GM19351 (cell line): ENCODE results near the gene MPLKIP.
"Not testable (repeated sequence)": the region's sequence is repeated elsewhere in the genome, so short reads cannot be mapped to it uniquely, and the experiment has no call there.

Experiments
- ATAC-seq: cut with Tn5 transposase; IDR thresholded peaks from one replicate; pipeline ENCODE4 v1.9.1; 2021; ENCODE audit warnings: mild to moderate bottlenecking, moderate library complexity; ENCODE audit not compliant: unreplicated experiment

The MPLKIP gene

DNA sequence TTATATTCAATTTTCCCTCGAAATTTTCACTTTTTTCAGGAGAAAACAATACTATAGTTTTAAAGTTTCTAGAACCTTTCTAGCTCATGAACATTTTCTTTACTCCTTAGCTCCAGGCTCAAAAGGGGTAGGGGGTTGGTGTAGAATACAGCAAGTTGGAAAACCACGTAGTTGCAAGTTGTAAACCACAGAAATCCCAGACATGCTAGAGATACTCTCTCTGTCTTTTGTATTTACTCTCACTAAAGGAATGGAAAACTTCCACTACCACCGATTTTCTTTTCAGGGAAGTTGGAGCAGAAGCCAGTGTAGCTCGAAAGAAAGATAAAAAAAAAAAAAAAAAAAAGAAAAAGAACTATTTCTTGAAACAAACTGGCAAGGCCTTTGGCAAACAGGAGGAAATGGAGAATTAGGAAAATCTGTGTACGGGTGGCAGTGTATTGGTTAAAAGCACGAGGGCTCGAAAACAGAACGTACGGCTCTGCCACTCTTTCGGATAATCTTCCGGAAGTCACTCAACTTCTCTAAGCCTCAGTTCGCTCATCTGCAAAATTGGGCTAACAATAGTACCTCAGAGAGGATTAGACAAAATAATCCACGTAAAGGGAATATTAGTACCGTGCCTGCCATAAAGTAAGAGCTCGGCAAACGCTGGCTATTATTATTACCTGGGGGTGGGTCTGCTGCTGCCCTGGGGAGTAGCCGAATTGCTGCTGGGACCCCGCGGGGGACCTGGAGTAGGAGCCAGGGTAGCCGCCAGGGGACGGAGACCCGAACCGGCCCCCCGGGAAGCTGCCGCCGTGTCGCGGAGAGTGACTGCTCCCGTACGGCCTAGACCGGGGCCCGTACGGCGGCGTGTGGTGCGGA, 628 bp downstream of the MPLKIP start:
- peak; percentile 49 for ATAC-seq

DNA sequence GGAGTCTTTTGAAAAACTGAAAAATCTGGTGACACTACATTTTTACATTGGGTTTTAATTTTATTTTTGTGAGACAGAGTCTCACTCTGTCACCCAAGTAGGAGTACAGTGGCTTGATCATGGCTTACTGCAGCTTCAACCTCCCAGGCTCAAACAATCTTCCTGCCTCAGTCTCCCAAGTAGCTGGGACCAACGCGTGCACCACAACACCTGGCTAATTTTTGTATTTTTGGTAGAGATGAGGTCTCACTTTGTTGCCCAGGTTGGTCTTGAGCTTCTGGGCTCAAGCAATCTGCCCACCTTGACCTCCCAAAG, 11.5 kb downstream of the MPLKIP start:
- no peak for ATAC-seq

DNA sequence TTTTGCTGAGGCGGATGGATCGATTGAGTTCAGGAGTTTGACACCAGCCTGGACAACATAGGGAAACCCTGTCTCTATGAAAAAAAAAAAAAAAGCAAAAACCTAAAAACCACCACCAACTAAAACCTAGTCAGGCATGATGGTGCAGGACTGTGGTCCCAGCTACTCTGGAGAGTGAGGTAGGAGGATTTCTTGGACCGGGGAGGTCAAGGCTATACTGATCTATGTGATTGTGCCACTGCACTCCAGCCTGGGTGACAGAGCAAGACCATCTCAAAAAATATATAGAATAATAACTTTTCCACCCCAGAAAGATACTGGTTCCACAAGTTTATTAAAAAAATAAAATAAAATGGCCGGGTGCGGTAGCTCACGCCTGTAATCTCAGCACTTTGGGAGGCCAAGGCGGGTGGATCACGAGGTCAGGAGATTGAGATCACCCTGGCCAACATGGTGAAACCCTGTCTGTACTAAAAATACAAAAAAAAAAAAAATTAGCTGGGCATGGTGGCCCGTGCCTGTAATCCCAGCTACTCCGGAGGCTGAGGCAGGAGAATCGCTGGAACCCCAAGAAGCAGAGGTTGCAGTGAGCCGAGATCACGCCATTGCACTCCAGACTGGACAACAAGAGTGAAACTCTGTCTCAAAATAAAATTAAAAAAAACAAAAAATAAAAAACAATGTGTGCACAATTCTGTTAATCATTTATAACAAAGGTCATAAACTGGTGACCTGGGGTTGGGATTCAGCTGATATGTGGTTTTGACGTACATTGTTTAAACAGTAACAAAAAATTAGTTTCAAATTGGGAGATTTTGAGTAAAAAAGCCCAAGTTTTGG, 12.1 kb downstream of the MPLKIP start:
- ATAC-seq, result not testable (repeated sequence)

DNA sequence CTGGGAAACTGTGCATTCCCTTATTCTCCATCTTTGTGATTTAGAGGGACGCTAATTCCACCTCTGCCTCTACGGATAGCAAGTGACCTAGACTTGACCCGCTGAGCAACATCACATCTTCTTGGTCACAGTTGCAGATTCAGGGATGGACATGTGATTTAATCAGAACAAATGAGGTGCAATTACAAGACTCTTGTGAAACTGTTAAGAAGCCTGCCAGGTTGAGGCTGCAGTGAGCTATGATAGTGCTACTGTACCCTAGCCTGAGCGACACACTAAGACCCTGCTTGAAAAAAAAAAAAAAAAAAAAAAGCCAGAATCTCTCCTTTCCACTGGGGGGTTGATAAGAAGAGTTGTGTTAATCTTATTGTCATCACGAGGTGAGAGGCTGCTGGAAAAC, 14.4 kb downstream of the MPLKIP start:
- no peak for ATAC-seq

DNA sequence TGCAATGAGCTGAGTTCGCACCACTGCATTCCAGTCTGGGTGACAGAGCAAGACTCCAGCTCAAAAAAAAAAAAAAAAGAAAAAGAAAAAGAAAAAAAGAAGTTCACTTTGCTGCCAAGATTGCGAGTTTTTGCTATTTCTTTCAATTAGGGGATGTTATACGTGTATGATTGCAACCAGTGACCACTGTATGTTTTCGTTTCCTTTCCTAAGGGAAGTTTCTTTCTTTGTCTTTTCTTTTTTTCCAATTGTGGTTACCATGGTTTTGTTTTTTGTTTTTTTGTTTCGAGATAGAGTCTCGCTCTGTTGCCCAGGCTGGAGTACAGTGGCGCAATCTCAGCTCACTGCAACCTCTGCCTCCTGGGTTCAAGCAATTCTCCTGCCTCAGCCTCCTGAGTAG, 16.2 kb downstream of the MPLKIP start:
- ATAC-seq, result not testable (repeated sequence)

DNA sequence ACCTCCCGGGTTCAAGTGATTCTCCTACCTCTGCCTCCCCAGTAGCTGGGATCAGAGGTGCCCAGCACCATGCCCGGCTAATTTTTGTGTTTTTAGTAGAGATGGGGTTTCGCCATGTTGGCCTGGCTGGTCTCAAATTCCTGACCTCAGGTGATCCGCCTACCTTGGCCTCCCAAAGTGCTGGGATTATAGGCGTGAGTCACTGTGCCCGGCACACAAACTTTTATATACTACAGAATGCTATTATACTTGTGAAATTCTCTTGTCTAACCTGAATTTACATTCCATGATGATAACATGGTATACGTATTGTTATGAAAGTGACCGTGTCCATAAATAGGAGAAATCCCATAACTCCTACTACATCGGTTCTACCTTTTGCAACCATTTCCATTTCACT, 17.2 kb downstream of the MPLKIP start:
- ATAC-seq, result not testable (repeated sequence)

DNA sequence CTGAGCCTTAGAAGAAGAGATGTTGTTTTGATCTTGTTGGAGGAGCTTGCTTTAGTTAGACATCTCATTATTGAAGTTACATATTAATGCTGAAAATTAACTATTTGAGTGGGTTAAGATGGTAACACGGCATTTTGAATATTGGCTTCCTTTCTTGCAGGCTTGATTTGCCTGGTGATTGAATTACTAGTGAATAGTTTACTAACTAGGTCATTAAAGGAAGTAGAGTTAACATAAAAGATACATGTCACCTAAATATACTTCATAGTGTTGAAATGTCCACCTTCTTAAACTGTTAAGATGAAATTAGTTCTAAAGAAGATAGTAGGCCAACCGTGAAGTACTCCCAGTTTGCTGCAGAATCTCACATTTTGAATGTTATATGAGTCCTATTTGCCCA, 18.5 kb downstream of the MPLKIP start:
- ATAC-seq, result no peak

DNA sequence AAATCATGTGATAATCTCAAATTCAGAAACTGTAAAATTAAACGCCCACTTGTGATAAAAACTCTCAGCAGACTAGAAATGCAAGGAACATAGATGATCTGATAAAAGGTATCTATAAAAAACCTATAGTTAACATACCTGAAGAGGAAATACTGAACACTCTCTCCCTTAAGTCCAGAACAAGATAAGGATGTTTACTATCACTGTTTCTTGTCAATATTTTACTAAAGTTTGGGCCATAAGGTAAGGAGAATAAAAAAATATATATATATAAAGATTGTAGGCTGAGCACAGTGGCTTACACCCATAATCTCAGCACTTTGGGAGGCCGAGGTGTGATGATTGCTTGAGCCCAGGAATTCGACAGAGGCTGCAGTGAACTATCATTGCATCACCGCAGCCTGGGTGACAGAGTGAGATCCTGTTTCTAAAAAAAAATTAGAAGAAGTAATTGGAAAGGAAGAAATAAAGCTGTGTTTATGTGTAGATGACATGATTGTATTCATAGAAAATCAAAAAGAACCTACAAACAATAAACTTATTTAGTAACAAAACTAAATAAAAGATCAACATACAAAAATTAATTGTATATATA, 28.4 kb downstream of the MPLKIP start:
- ATAC-seq, result no peak

DNA sequence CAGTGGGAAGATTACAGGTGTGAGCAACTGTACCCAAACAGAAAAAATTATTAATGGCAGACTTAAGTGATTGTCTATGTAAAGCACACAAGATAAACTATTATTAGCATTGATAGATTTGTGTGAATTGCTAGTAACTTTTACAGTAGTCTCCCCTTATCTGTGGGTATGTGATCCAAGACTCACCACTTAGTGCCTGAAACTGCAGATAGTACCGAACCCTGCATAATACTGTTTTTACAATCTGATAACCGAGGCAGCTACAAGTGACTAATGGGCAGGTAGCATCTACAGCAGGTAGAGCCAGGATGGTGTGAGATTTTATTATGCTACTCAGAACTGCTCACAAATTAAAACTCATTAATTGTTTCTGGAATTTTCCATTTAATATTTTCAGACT, 31.5 kb downstream of the MPLKIP start:
- ATAC-seq, result no peak

DNA sequence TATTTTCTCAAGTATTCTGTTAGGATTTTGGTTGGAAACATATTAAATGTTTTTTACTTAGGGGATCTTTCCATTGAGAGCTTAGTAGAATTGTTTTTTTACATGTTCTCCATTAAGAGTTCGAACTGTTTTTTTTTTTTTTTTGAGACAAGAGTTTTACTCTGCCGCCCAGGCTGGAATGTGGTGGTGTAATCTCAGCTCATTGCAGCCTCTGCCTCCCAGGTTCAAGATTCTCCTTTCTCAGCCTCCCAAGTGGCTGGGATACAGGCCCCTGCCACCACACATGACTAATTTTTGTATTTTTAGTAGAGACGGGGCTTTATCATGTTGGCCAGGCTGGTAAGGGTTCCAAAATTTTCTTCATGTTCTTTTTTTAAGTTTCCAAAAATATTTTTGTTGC, 33.2 kb downstream of the MPLKIP start:
- ATAC-seq, result no peak

DNA sequence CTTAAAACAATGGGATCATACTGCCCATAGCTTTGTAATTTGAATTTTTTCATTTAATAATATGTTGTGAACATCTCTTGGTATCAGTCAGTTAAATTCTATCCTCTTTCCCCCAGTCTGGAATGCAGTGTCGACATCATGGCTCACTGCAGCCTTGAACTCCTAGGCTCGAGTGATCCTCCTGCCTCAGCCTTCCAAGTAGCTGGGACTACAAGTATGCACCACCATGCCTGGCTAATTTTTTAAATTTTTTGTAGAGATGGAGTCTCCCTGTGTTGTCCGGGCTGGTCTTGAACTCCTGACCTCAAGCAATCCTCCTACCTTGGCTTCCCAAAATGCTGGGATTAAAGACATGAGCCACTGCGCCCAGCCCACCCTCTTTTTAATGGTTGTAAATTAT, 34.6 kb downstream of the MPLKIP start:
- ATAC-seq, result no peak

DNA sequence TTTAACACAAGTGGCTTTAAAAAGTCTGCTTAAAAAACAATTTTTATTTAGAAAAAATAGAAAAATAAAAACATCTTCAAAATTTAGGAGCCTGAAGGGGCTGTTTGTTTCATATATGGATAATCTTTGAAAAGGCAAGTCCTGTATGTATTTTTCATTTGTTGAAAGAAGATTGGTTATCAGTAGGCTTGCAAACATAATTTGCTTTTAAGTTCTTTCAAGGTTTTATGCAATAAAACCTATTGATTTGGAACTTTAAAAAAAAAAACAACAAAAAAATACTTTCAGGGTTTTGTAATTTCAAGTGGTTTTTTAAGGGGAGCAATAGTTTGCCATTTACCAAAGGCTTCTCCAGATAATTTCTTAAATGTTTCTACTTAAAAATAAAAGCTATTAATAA, 35.6 kb downstream of the MPLKIP start:
- ATAC-seq, result no peak

DNA sequence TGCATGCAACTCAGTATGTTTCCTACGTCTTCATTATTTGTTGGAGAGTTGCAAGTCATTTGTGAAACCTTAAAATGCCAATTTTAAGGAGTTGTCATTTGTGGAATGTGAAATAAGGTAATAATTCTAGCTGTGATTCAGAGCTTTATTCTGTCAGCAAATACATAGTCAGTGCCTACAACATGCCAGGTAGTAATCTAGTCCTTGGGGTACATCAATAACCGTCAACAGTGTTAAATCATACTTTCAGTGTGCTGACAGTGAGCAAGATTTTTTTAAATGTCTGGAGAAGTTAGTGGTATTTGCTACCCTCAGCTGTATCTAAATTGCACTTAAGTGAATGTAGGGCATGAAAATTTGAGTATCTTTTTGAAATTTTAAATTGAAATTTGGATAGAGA, 36.7 kb downstream of the MPLKIP start:
- no peak for ATAC-seq

DNA sequence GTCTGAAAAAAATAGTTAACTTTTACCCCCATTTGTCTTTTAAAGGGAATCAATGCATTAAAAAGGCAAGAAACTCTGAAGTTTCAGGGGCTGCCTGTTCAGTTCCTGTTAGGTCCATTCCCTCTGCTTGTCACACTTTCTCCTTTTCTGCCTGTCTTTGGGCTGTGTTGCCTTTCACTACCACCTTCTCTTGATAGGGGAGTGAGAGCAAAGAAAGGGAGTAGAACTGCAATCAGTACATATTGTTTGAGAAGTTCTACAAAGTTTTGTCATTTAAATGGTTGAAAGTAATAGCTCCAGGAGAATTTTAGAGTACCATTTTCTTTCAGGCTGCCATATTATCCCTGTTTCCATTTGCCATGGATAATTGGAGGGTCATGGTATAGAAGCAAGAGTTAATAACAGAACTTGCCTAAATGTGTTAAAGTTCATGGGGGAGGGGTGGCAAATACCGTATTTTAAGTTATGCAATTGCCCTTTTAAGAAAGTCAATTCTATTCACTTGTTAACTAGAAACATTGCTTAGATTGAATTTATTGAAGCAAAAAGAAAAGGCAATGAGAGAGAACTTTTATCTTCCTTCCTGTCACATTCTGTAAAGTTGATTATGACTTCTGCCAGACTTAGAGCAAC, 38.6 kb downstream of the MPLKIP start:
- ATAC-seq, result no peak

DNA sequence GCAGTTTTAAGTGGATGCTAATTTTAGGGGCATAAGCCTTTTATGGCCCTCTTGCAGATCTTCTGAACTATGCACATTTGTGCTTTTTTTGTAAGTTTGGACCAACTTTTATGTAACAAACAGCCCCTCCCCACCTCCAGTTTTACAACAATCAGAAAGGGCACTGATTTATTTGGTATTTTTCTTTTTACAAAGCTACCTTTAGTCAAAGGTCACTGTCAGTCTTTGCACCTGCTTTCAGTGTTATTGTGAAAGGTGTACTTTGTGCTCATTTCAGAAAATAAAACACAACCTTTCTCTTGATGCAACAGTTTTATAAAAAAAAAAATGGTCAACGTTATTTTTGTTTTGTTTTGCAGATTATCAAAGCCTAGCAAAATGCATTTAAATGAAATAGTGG, 39.2 kb downstream of the MPLKIP start:
- ATAC-seq, result no peak

DNA sequence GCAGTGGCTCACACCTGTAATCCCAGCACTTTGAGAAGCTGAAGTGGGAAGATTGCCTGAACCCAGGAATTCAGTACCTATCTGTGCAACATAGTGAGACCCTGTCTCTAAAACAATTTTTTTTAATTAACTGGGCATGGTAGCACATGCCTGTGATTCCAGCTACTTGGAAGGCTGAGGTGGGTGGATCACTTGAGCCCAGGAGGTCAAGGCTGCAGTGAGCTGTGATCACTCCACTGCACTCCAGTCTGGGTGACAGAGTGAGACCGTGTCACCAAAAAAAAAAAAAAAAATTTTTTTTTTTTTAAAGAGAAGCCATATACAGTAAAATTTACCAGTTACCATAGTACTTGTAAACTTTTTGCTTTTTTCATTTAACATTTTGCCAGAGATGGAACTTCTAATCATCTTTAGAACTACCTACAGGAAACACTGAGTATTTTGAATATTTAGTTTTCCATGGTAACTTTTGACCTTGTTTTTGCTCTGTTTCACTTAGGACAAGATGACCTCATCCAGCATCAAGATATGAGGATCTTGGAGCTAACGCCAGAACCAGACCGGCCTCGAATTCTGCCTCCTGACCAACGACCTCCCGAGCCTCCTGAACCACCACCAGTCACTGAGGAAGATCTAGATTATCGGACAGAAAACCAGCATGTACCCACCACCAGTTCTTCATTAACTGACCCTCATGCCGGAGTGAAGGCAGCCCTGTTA, 40.6 kb downstream of the MPLKIP start:
- no peak for ATAC-seq

DNA sequence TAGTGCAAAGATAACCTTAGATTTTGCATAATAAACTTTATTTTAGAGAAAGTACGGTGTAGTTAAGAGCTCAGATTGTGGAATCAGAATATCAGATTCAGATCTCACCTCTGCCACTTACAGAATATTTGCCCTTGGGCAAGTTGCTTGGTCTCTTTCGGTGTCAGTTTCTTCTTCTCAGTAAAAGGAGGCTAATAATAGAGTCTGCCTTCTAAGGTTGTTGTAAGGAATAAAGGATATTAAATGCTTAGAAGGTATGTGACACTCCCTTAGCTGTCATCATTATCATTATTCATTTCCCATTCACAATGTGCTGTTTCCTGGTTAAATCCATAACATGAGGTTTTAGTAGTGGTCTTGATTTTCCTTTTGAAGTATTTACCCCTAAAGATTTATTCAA, 42.2 kb downstream of the MPLKIP start:
- no peak for ATAC-seq

DNA sequence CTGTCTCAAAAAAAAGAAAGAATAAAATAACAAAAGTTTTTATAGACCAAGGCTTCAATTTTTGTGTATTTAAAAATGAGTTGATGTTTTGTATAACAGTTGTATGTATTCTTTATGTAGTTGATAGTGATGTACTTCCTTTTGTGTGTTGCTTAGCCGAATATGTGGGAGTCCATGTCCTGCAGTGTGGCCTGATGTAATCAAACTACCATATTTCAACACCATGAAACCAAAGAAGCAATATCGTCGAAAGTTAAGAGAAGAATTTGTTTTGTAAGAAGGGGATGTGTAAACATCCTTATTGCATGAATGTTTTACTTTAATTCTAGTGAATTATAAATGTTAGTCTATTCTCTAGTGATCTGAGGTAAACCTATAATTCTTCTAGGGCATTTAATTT, 56.6 kb downstream of the MPLKIP start:
- no peak for ATAC-seq
